HG02870 (cell line): ENCODE results near the gene C11orf91.

Source experiments
- ATAC-seq: cut with Tn5 transposase; IDR thresholded peaks from one replicate; pipeline ENCODE4 v1.9.1; 2021; ENCODE audit warnings: mild to moderate bottlenecking, moderate library complexity; ENCODE audit not compliant: unreplicated experiment

The C11orf91 gene

DNA sequence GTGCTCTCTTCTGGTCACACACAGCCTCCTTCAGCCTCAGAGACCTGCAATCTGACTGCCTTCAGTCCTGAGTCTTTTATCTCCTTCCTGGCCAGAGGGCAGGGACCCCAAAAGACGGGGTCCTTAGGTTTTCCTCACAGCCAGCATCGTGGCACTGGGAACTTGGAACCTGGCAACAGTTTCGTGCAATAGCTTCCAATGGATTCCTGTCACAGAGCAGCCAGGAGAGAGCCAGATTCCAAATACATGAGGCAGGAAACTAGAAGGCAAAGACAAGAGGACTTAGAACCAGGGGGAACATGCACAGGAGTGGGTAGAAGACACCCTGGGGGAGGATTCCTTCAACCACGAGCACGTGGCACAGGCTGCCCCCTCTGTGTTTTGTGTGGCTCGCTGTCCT, 48.6 kb downstream of the C11orf91 start:
- ATAC-seq, result no peak

DNA sequence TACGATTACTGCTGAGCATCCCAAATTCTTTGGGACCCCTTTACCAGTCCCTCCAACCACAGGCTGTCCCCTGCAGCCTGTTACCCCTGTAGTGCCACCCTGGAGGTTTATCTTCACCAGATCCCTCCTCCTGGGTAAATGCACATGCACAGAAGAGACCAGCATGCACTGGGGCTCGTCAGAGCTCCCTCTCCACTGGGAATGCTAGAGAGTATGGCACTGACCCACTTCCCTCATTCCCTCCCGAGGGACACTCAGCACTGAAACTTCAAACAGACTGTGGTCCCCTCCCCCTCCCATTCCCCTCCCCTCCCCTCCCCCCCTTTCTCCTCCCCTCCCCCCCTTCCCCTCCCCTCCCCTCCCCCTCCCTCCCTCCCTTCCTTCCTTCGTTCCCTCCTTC, 49.1 kb downstream of the C11orf91 start:
- ATAC-seq, result no peak

DNA sequence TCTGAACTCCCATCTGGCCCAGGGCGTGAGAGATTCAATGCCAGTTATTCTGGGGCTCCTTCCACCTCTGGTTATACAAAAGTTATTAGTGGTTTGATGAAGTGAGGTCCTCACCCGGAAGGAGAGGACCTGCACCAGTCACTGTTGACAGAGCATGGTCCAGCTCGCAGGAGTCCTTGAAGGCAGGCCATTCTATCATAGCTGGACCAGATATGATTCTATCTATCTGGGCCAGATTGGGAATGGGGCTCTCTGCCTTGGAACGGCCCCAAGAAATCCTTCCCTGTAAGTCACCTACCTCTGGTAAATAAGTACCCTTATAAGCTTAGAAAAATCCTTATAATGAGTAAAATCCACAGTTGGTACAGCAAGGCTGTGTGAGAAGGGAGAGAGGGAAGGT, 50.7 kb downstream of the C11orf91 start:
- no peak for ATAC-seq
